HepG2 (cell line): ENCODE results near the gene ILDR2. TPM values are rescaled to one million over a fixed set of nuclear protein-coding genes. Genes with fewer than 3 reads are reported as not detected.

Source experiments
- ATAC-seq: fragments of 200-7000 bp; cut with Tn5 transposase; 3 replicates; pipeline ENCODE4 v1.9.1; 2020; ENCODE audit warnings: mild to moderate bottlenecking, moderate library complexity
- BruUV-seq: library from RNA; stranded (reverse); fragments of 400-500 nt; replicated peaks from 2 replicates; lab custom pipeline; 2021; lab: Mats Ljungman, UMichigan
- CTCF ChIA-PET: fragments of 300-600 bp; formaldehyde crosslinking; extraction: SDS; loops from one replicate; lab custom pipeline; 2021; ENCODE audit warnings: low total read pairs, inconsistent platforms, low intra/inter-chr PET ratio; lab: Yijun Ruan, JAX
- POLR2A ChIA-PET: fragments of 350-600 bp; sonication (Branson Sonifier 250); formaldehyde crosslinking; loops from one replicate; lab custom pipeline; 2020; ENCODE audit warnings: antibody characterized with exemption, inconsistent platforms; lab: Yijun Ruan, JAX
- DNase-seq: peaks from one replicate; pipeline ENCODE4 v3.0.0-alpha.2; 2015; ENCODE audit warnings: low spot score
- FAIRE-seq: peaks from 3 replicates; lab custom pipeline; 2011; peaks lifted over from hg19 to GRCh38; lab: Jason Lieb, UNC
- H2AFZ ChIP-seq: one replicate; pipeline ENCODE4 v1.6.1; 2011; ENCODE audit warnings: low read length, inconsistent platforms
- H3K27ac ChIP-seq: fragments of 300-600 bp; 3 replicates; pipeline ENCODE4 v1.8.0; 2011; ENCODE audit warnings: mixed run types, mild to moderate bottlenecking, mixed read lengths, low read length, inconsistent platforms; ENCODE audit not compliant: insufficient read depth; ENCODE audit errors: extremely low read length
- H3K27me3 ChIP-seq, 2 experiments: fragments of 200-600 bp in 1 of 2; 2 replicates in 1 of 2; 3 replicates in 1 of 2; pipeline versions ENCODE4 v1.6.0 to v1.8.0; 2011; ENCODE audit warnings: low read length in 2 of 2, mild to moderate bottlenecking in 2 of 2, moderate library complexity in 2 of 2, inconsistent platforms in 1 of 2; ENCODE audit not compliant: insufficient read depth in 2 of 2, control insufficient read depth in 1 of 2
- H3K36me3 ChIP-seq, 2 experiments: fragments of 200-600 bp in 1 of 2; replicated peaks in 1 of 2; 2 replicates in 1 of 2; 3 replicates in 1 of 2; pipeline versions ENCODE4 v1.5.1 to v1.8.0; 2011; ENCODE audit warnings: low read length in 2 of 2, inconsistent platforms in 1 of 2; ENCODE audit not compliant: insufficient read depth in 2 of 2, control insufficient read depth in 1 of 2
- H3K4me1 ChIP-seq: 2 replicates; pipeline ENCODE4 v1.5.1; 2012; ENCODE audit warnings: low read length, inconsistent platforms; ENCODE audit not compliant: insufficient read depth
- H3K4me2 ChIP-seq: 2 replicates; pipeline ENCODE4 v1.6.0; 2011; ENCODE audit warnings: low read depth, low read length, inconsistent platforms
- H3K4me3 ChIP-seq, 3 experiments: fragments of 200-600 bp in 1 of 3; sonication (generic), shearing (Covaris generic) in 1 of 3; replicated peaks in 1 of 3; 2 replicates each; pipeline ENCODE4 v1.5.1; 2011 to 2016; ENCODE audit warnings: low read length in 3 of 3, inconsistent platforms in 2 of 3, low read depth in 2 of 3, mild to moderate bottlenecking in 2 of 3, control low read depth in 1 of 3, mixed read lengths in 1 of 3; ENCODE audit not compliant: insufficient read depth in 1 of 3
- H3K79me2 ChIP-seq: one replicate; pipeline ENCODE4 v1.6.1; 2011; ENCODE audit warnings: low read length, inconsistent platforms; ENCODE audit not compliant: insufficient read depth
- H3K9ac ChIP-seq: 2 replicates; pipeline ENCODE4 v1.6.0; 2011; ENCODE audit warnings: mild to moderate bottlenecking, low read depth, low read length, inconsistent platforms; ENCODE audit not compliant: insufficient read depth
- H3K9me3 ChIP-seq: 2 replicates; pipeline ENCODE4 v1.5.1; 2012; ENCODE audit warnings: mild to moderate bottlenecking, low read length
- H4K20me1 ChIP-seq: 2 replicates; pipeline ENCODE4 v1.6.0; 2011; ENCODE audit warnings: inconsistent platforms, mild to moderate bottlenecking, low read length, moderate library complexity; ENCODE audit not compliant: insufficient read depth
- ATRX ChIP-seq: sonication (generic); formaldehyde crosslinking; IDR thresholded peaks from 2 replicates; pipeline ENCODE4 v1.4.0; 2020; ENCODE audit warnings: missing genetic modification reagents, borderline replicate concordance
- FOSL2 ChIP-seq: sonication (generic); formaldehyde crosslinking; IDR thresholded peaks from 2 replicates; pipeline ENCODE4 v1.4.0; 2020; ENCODE audit warnings: missing genetic modification reagents
- NFATC3 ChIP-seq: sonication (generic); formaldehyde crosslinking; IDR thresholded peaks from 2 replicates; pipeline ENCODE4 v1.5.1; 2020; ENCODE audit warnings: mild to moderate bottlenecking, missing genetic modification reagents
- NFE2L2 ChIP-seq: fragments of 150-350 bp; IDR thresholded peaks from 2 replicates; pipeline ENCODE4 v1.6.1; 2014; ENCODE audit warnings: low read length
- NFYC ChIP-seq: IDR thresholded peaks from 2 replicates; pipeline ENCODE4 v1.6.1; 2016; ENCODE audit warnings: missing genetic modification reagents, missing compliant biosample characterization
- NKX3-1 ChIP-seq: sonication (generic); formaldehyde crosslinking; IDR thresholded peaks from 2 replicates; pipeline ENCODE4 v1.5.0; 2020; ENCODE audit warnings: missing genetic modification reagents
- PHF8 ChIP-seq: sonication (generic); formaldehyde crosslinking; IDR thresholded peaks from 2 replicates; pipeline ENCODE4 v1.5.0; 2020; ENCODE audit warnings: missing genetic modification reagents
- SP5 ChIP-seq: IDR thresholded peaks from 2 replicates; pipeline ENCODE4 v1.6.1; 2016; ENCODE audit warnings: low read depth, borderline replicate concordance
- STAT5B ChIP-seq: sonication (generic); formaldehyde crosslinking; IDR thresholded peaks from 2 replicates; pipeline ENCODE4 v1.4.0; 2020; ENCODE audit warnings: missing genetic modification reagents
- TBX3 ChIP-seq: fragments of 450-650 bp; IDR thresholded peaks from 2 replicates; pipeline ENCODE4 v1.6.1; 2017; ENCODE audit warnings: antibody characterized with exemption, mild to moderate bottlenecking, inconsistent platforms, borderline replicate concordance
- ZFP90 ChIP-seq: sonication (generic); formaldehyde crosslinking; IDR thresholded peaks from 2 replicates; pipeline ENCODE4 v1.8.0; 2022; ENCODE audit warnings: missing genetic modification reagents, mild to moderate bottlenecking, inconsistent platforms, borderline replicate concordance
- ZNF142 ChIP-seq: sonication (generic); formaldehyde crosslinking; IDR thresholded peaks from 2 replicates; pipeline ENCODE4 v1.4.0; 2020; ENCODE audit warnings: missing genetic modification reagents
- ZNF234 ChIP-seq: sonication (generic); formaldehyde crosslinking; conservative IDR thresholded peaks from 2 replicates; pipeline ENCODE4 v1.5.1; 2020; ENCODE audit warnings: mild to moderate bottlenecking, missing genetic modification reagents
- ZNF331 ChIP-seq: sonication (generic); formaldehyde crosslinking; IDR thresholded peaks from 2 replicates; pipeline ENCODE4 v1.4.0; 2020; ENCODE audit warnings: missing genetic modification reagents
- ZNF790 ChIP-seq: sonication (generic); formaldehyde crosslinking; IDR thresholded peaks from 2 replicates; pipeline ENCODE4 v1.8.0; 2022; ENCODE audit warnings: missing genetic modification reagents, mild to moderate bottlenecking, borderline replicate concordance
- WGBS: methylation state at CpG from one replicate; pipeline ENCODE4 v1.1.6; 2017; ENCODE audit warnings: low lambda C conversion rate; 5-methylcytosine and 5-hydroxymethylcytosine counted together
- in situ Hi-C: cut with HindIII; loops from 2 replicates; pipeline ENCODE4 v1.10.0; 2017; ENCODE audit warnings: low pct_unique_long_range_greater_than_20kb; ENCODE audit not compliant: extremely low pct_ligation_motif_present
- intact Hi-C: fragments of 100-400 bp; cut with micrococcal nuclease; formaldehyde crosslinking; loops from one replicate; pipeline ENCODE4 v1.10.0; 2022; ENCODE audit not compliant: unreplicated experiment
- polyA plus RNA-seq, 8 experiments: library from polyadenylated mRNA; depleted of rRNA in 3 of 8; stranded (reverse) in 7 of 8; unstranded in 1 of 8; fragments of >200 nt; fragmentation: Illumina TruSeq in 4 of 8; extraction: Trizol in 4 of 8; gene quantifications; 2 replicates each; pipeline versions ENCODE4 v1.2.1 to v1.2.3, GENCODE V29; 2011 to 2016; ENCODE audit warnings: low read depth in 4 of 8, missing spikeins in 1 of 8, mixed read lengths in 1 of 8; ENCODE audit not compliant: insufficient read depth in 1 of 8
- total RNA-seq, 5 experiments: library from RNA; depleted of rRNA; stranded (reverse); fragments of >200 nt; fragmentation: Illumina TruSeq; extraction: Trizol; gene quantifications; 2 replicates each; pipeline ENCODE4 v1.2.3, GENCODE V29; 2016; ENCODE audit warnings: low read depth in 1 of 5
- TF ChIP-seq, protein P1 (sequence below): sonication (generic); formaldehyde crosslinking; IDR thresholded peaks from 2 replicates; pipeline ENCODE4 v1.4.0; 2020; ENCODE audit warnings: missing genetic modification reagents
- TF ChIP-seq, protein P2 (sequence below): sonication (generic); formaldehyde crosslinking; IDR thresholded peaks from 2 replicates; pipeline ENCODE4 v1.8.0; 2022; ENCODE audit warnings: mild to moderate bottlenecking, missing genetic modification reagents, moderate library complexity

The ILDR2 gene
- total and polyA plus RNA-seq, 2 of the 13 experiments (the other 11 are each of a cell fraction or from before 2014, with no cell fraction given): 0.04 TPM; not detected in 1

DNA sequence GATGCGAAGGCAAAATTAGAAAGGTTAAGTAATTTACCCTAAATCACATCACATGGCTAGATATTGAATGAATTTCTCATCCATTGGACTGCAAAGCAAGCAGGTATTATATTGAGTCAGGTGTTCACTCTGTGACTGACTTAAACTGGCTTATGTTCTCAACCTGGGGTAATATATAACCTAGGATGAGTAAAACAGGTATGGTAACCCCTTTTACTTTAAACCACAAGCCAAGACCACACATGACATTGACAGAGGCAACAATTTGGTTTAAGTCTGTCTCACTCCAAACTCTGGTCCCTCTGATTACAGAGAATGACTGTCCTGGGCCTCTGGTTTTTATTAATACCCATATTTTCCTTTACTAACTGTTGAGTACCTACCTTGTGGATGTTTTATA, 47.0 kb upstream of the ILDR2 start:
- Histone ChIP-seq H3K9ac (no peak overlapping the region), H3K36me3 (no peaks in the 10 kb centered on the region), H3K27ac (no peak overlapping the region), H3K9me3 (no peaks in the 10 kb centered on the region), H4K20me1 (no peaks in the 10 kb centered on the region), H3K4me1 (no peaks in the 10 kb centered on the region), H2AFZ (no peak overlapping the region), H3K4me3 (no peak overlapping the region), H3K4me2 (no peak overlapping the region), H3K27me3 (no peaks in the 10 kb centered on the region), H3K79me2 (no peaks in the 10 kb centered on the region)
- ChIA-PET POLR2A (no interaction called here), CTCF (no interaction called here)
- ATAC-seq (no peak), DNase-seq (no peak), FAIRE-seq (no peak)
- in situ Hi-C loops (no loop called here), intact Hi-C loops (no loop called here)
- BruUV-seq: no TSS peak
- 3% methylated on average over 1 of the region's 1 CpG for WGBS
- TF ChIP-seq NFATC3 (CRISPR knock-in tag) (no peak), ZNF142 (CRISPR knock-in tag) (no peak), STAT5B (CRISPR knock-in tag) (no peak), NKX3-1 (CRISPR knock-in tag) (no peak), NFE2L2 (no peak), ZNF234 (CRISPR knock-in tag) (no peak), ATRX (no peak), FOSL2 (CRISPR knock-in tag) (no peak), ZNF331 (CRISPR knock-in tag) (no peak), SP5 (no peak), ZNF790 (CRISPR knock-in tag) (no peak), NFYC (CRISPR knock-in tag) (no peak), ZFP90 (CRISPR knock-in tag) (no peak), PHF8 (CRISPR knock-in tag) (no peak), TBX3 (no peak)
- TF ChIP-seq, protein P1, sequence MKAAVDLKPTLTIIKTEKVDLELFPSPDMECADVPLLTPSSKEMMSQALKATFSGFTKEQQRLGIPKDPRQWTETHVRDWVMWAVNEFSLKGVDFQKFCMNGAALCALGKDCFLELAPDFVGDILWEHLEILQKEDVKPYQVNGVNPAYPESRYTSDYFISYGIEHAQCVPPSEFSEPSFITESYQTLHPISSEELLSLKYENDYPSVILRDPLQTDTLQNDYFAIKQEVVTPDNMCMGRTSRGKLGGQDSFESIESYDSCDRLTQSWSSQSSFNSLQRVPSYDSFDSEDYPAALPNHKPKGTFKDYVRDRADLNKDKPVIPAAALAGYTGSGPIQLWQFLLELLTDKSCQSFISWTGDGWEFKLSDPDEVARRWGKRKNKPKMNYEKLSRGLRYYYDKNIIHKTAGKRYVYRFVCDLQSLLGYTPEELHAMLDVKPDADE (CRISPR knock-in tag): no peak
- TF ChIP-seq, protein P2, sequence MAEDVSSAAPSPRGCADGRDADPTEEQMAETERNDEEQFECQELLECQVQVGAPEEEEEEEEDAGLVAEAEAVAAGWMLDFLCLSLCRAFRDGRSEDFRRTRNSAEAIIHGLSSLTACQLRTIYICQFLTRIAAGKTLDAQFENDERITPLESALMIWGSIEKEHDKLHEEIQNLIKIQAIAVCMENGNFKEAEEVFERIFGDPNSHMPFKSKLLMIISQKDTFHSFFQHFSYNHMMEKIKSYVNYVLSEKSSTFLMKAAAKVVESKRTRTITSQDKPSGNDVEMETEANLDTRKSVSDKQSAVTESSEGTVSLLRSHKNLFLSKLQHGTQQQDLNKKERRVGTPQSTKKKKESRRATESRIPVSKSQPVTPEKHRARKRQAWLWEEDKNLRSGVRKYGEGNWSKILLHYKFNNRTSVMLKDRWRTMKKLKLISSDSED: no peak
